HepG2 (cell line): Measurements from ENCODE around the gene PGAP3. TPM values are rescaled to one million over a fixed set of nuclear protein-coding genes. Genes with fewer than 3 reads are reported as not detected.

Experiments used
- CBX2 ChIP-seq, 2 experiments: fragments of 200-600 bp in 1 of 2; sonication (generic); formaldehyde crosslinking in 1 of 2; IDR thresholded peaks; 2 replicates each; pipeline versions ENCODE4 v1.7.0 to v1.8.1; 2018 to 2022; ENCODE audit warnings: low read depth in 2 of 2, low read length in 1 of 2, mild to moderate bottlenecking in 1 of 2, missing genetic modification reagents in 1 of 2
- DRAP1 ChIP-seq: IDR thresholded peaks from 2 replicates; pipeline ENCODE4 v1.6.1; 2016; ENCODE audit warnings: missing genetic modification reagents, missing compliant biosample characterization
- MEIS1 ChIP-seq: sonication (generic); formaldehyde crosslinking; IDR thresholded peaks from 2 replicates; pipeline ENCODE4 v1.9.0; 2021; ENCODE audit warnings: mild to moderate bottlenecking, missing genetic modification reagents, moderate library complexity, borderline replicate concordance
- MTERF4 ChIP-seq: sonication (generic); formaldehyde crosslinking; IDR thresholded peaks from 2 replicates; pipeline ENCODE4 v1.8.0; 2023; ENCODE audit warnings: mild to moderate bottlenecking, missing genetic modification reagents
- PATZ1 ChIP-seq: sonication (generic); formaldehyde crosslinking; IDR thresholded peaks from 2 replicates; pipeline ENCODE4 v1.4.0; 2020; ENCODE audit warnings: missing genetic modification reagents
- PCBP1 ChIP-seq: fragments of 200-400 bp; formaldehyde crosslinking; IDR thresholded peaks from 2 replicates; pipeline ENCODE4 v1.6.1; 2017; ENCODE audit warnings: mild to moderate bottlenecking, low read depth, low read length, borderline replicate concordance
- RFX1 ChIP-seq: fragments of 450-650 bp; IDR thresholded peaks from 2 replicates; pipeline ENCODE4 v1.6.1; 2017
- SMAD1 ChIP-seq: sonication (generic); formaldehyde crosslinking; IDR thresholded peaks from 2 replicates; pipeline ENCODE4 v1.4.0; 2020; ENCODE audit warnings: missing genetic modification reagents, low read depth, mild to moderate bottlenecking, borderline replicate concordance
- SOX13 ChIP-seq, 3 experiments: fragments of 450-650 bp in 1 of 3; sonication (generic) in 1 of 3; formaldehyde crosslinking in 1 of 3; IDR thresholded peaks in 2 of 3; conservative IDR thresholded peaks in 1 of 3; 2 replicates each; pipeline versions ENCODE4 v1.5.0 to v1.6.1; 2016 to 2020; ENCODE audit warnings: antibody characterized with exemption in 1 of 3, mild to moderate bottlenecking in 1 of 3, missing compliant biosample characterization in 1 of 3, missing genetic modification reagents in 1 of 3, moderate library complexity in 1 of 3
- U2AF2 ChIP-seq: fragments of 200-400 bp; formaldehyde crosslinking; IDR thresholded peaks from 2 replicates; pipeline ENCODE4 v1.6.1; 2017; ENCODE audit warnings: low read depth, mild to moderate bottlenecking, low read length
- ZBTB26 ChIP-seq: IDR thresholded peaks from 2 replicates; pipeline ENCODE4 v1.6.1; 2016; ENCODE audit warnings: missing compliant biosample characterization, missing genetic modification reagents, borderline replicate concordance
- ZMYM3 ChIP-seq: sonication (generic); formaldehyde crosslinking; IDR thresholded peaks from 2 replicates; pipeline ENCODE4 v1.5.1; 2020; ENCODE audit warnings: mild to moderate bottlenecking, missing genetic modification reagents
- ZNF414 ChIP-seq: sonication (generic); formaldehyde crosslinking; IDR thresholded peaks from 2 replicates; pipeline ENCODE4 v1.5.0; 2020; ENCODE audit warnings: missing genetic modification reagents
- ZNF501 ChIP-seq: sonication (generic); formaldehyde crosslinking; IDR thresholded peaks from 2 replicates; pipeline ENCODE4 v1.5.1; 2020; ENCODE audit warnings: mild to moderate bottlenecking, moderate library complexity, missing genetic modification reagents
- ZNF572 ChIP-seq: sonication (generic); formaldehyde crosslinking; IDR thresholded peaks from 2 replicates; pipeline ENCODE4 v1.5.1; 2020; ENCODE audit warnings: mild to moderate bottlenecking, missing genetic modification reagents
- ZNF687 ChIP-seq: sonication (generic); formaldehyde crosslinking; IDR thresholded peaks from 2 replicates; pipeline ENCODE4 v1.5.1; 2020; ENCODE audit warnings: mild to moderate bottlenecking, missing genetic modification reagents, moderate library complexity
- ZNF724P ChIP-seq: sonication (generic); formaldehyde crosslinking; IDR thresholded peaks from 2 replicates; pipeline ENCODE4 v1.8.0; 2022; ENCODE audit warnings: missing genetic modification reagents, borderline replicate concordance
- ZNF788 ChIP-seq: sonication (generic); formaldehyde crosslinking; IDR thresholded peaks from 2 replicates; pipeline ENCODE4 v1.5.0; 2020; ENCODE audit warnings: mild to moderate bottlenecking, missing genetic modification reagents, borderline replicate concordance
- polyA plus RNA-seq, 8 experiments: library from polyadenylated mRNA; depleted of rRNA in 3 of 8; stranded (reverse) in 7 of 8; unstranded in 1 of 8; fragments of >200 nt; fragmentation: Illumina TruSeq in 4 of 8; extraction: Trizol in 4 of 8; gene quantifications; 2 replicates each; pipeline versions ENCODE4 v1.2.1 to v1.2.3, GENCODE V29; 2011 to 2016; ENCODE audit warnings: low read depth in 4 of 8, missing spikeins in 1 of 8, mixed read lengths in 1 of 8; ENCODE audit not compliant: insufficient read depth in 1 of 8
- total RNA-seq, 5 experiments: library from RNA; depleted of rRNA; stranded (reverse); fragments of >200 nt; fragmentation: Illumina TruSeq; extraction: Trizol; gene quantifications; 2 replicates each; pipeline ENCODE4 v1.2.3, GENCODE V29; 2016; ENCODE audit warnings: low read depth in 1 of 5

The PGAP3 gene
- total and polyA plus RNA-seq, 2 of the 13 experiments (the other 11 are each of a cell fraction or from before 2014, with no cell fraction given): 11.9 to 14.6 TPM

GRCh38 chr17:39623356-39623950 lies 64.4 kb downstream of the PGAP3 start (continued):
- TF ChIP-seq ZNF687 (CRISPR knock-in tag) (peak; percentile 48), PATZ1 (CRISPR knock-in tag) (peak; percentile 48; the same call in 1 of the 2 replicates), ZNF724P (no peak), ZNF788 (CRISPR knock-in tag) (peak; percentile 39; the same call in 1 of the 2 replicates), ZNF414 (CRISPR knock-in tag) (no peak), MEIS1 (CRISPR knock-in tag) (0 out of 2 replicates have a peak, but pooled peaks have one; percentile 49), CBX2 (IDR thresholded peaks at IDR 0.05; ENCODE audit: low read depth, low read length) (no peak), CBX2 (CRISPR knock-in tag; IDR thresholded peaks at IDR 0.05; ENCODE audit: low read depth) (no peak), U2AF2 (no peak), ZNF572 (CRISPR knock-in tag) (0 out of 2 replicates have a peak, but pooled peaks have one; percentile 78), DRAP1 (no peak), ZMYM3 (CRISPR knock-in tag) (no peak), ZNF501 (peak; percentile 55; the same call in 1 of the 2 replicates), RFX1 (no peak), ZBTB26 (CRISPR knock-in tag) (peak; percentile 27; the same call in 1 of the 2 replicates), MTERF4 (CRISPR knock-in tag) (no peak), PCBP1 (0 out of 2 replicates have a peak, but pooled peaks have one; percentile 46), SMAD1 (CRISPR knock-in tag) (no peak), SOX13 (IDR thresholded peaks at IDR 0.05) (no peak), SOX13 (CRISPR knock-in tag; conservative IDR thresholded peaks at IDR 0.05 in 1 of 2, IDR thresholded peaks at IDR 0.05 in 1 of 2) (0 out of 4 replicates have a peak, but pooled peaks of 1 of the 2 experiments have one; percentile 6)
